Neural cell (in vitro differentiated cells): ENCODE measurements around the gene RLN2. TPM values are rescaled to one million over a fixed set of nuclear protein-coding genes. Genes with fewer than 3 reads are reported as not detected.
"Not testable (repeated sequence)": the region's sequence is repeated elsewhere in the genome, so short reads cannot be mapped to it uniquely, and the experiment has no call there.

ENCODE experiments used
- H2AFZ ChIP-seq: fragments of 200-600, 300-800 bp; sonication (generic), shearing (Covaris generic); 2 replicates; pipeline ENCODE4 v1.6.0; 2014; ENCODE audit warnings: low read depth, mild to moderate bottlenecking, antibody characterized with exemption, low read length, moderate library complexity
- H3F3A ChIP-seq: fragments of 200-600 bp; shearing (Covaris generic); 2 replicates; pipeline ENCODE4 v1.6.1; 2016; ENCODE audit warnings: mild to moderate bottlenecking, moderate library complexity, mixed read lengths, antibody characterized with exemption, low read length; ENCODE audit not compliant: insufficient read depth, poor library complexity, severe bottlenecking
- H3K27ac ChIP-seq: fragments of 200-600, 300-800 bp; sonication (generic), shearing (Covaris generic); 2 replicates; pipeline ENCODE4 v1.5.1; 2014; ENCODE audit warnings: mild to moderate bottlenecking, low read length, moderate library complexity
- H3K27me3 ChIP-seq: fragments of 300-800, 200-600 bp; sonication (generic), shearing (Covaris generic); 2 replicates; pipeline ENCODE4 v1.6.0; 2014; ENCODE audit warnings: mild to moderate bottlenecking, low read depth, low read length, moderate library complexity; ENCODE audit not compliant: insufficient read depth
- H3K36me3 ChIP-seq: fragments of 300-800, 200-600 bp; sonication (generic), shearing (Covaris generic); 2 replicates; pipeline ENCODE4 v1.5.1; 2014; ENCODE audit warnings: mild to moderate bottlenecking, antibody characterized with exemption, low read length, moderate library complexity; ENCODE audit not compliant: insufficient read depth
- H3K4me2 ChIP-seq: fragments of 300-800, 200-600 bp; sonication (generic), shearing (Covaris generic); 2 replicates; pipeline ENCODE4 v1.6.0; 2014; ENCODE audit warnings: mild to moderate bottlenecking, low read length
- H3K4me3 ChIP-seq: fragments of 300-800, 200-600 bp; sonication (generic), shearing (Covaris generic); 2 replicates; pipeline ENCODE4 v1.5.1; 2014; ENCODE audit warnings: mild to moderate bottlenecking, low read length, moderate library complexity
- H3K79me2 ChIP-seq: fragments of 200-600 bp; shearing (Covaris generic); replicated peaks from 2 replicates; pipeline ENCODE4 v1.6.0; 2014; ENCODE audit warnings: mild to moderate bottlenecking, low read length, moderate library complexity; ENCODE audit not compliant: insufficient read depth
- H3K9ac ChIP-seq: fragments of 300-800, 200-600 bp; sonication (generic), shearing (Covaris generic); 2 replicates; pipeline ENCODE4 v1.6.1; 2016; ENCODE audit warnings: mild to moderate bottlenecking, low read length, mixed read lengths
- H3K9me2 ChIP-seq: fragments of 200-600 bp; shearing (Covaris generic); 2 replicates; pipeline ENCODE4 v1.6.1; 2016; ENCODE audit warnings: mild to moderate bottlenecking, low read length, mixed read lengths; ENCODE audit not compliant: insufficient read depth
- H3K9me3 ChIP-seq: fragments of 200-600, 300-800 bp; sonication (generic), shearing (Covaris generic); 2 replicates; pipeline ENCODE4 v1.6.1; 2016; ENCODE audit warnings: mild to moderate bottlenecking, mixed run types, low read length, moderate library complexity, mixed read lengths
- H4K20me1 ChIP-seq: fragments of 200-600 bp; shearing (Covaris generic); 2 replicates; pipeline ENCODE4 v1.6.1; 2016; ENCODE audit warnings: mild to moderate bottlenecking, mixed run types; ENCODE audit not compliant: insufficient read depth
- CTCF ChIP-seq: fragments of 450-650 bp; IDR thresholded peaks from 2 replicates; pipeline ENCODE4 v1.5.1; 2014; ENCODE audit warnings: antibody characterized with exemption, mild to moderate bottlenecking, moderate library complexity; ENCODE audit not compliant: poor library complexity, severe bottlenecking
- EP300 ChIP-seq: fragments of 450-650 bp; conservative IDR thresholded peaks from 2 replicates; pipeline ENCODE4 v1.6.1; 2014; ENCODE audit warnings: antibody characterized with exemption, mild to moderate bottlenecking, moderate library complexity; ENCODE audit not compliant: poor library complexity, severe bottlenecking
- EZH2 ChIP-seq: fragments of 200-600, 300-800 bp; shearing (Covaris generic), sonication (generic); IDR thresholded peaks from 2 replicates; pipeline ENCODE4 v1.6.1; 2014; ENCODE audit warnings: antibody characterized with exemption, low read length, borderline replicate concordance, mild to moderate bottlenecking; ENCODE audit not compliant: insufficient read depth, poor library complexity, severe bottlenecking
- MXI1 ChIP-seq: fragments of 450-650 bp; conservative IDR thresholded peaks from 2 replicates; pipeline ENCODE4 v1.6.1; 2014; ENCODE audit warnings: antibody characterized with exemption, mild to moderate bottlenecking; ENCODE audit not compliant: poor library complexity, severe bottlenecking
- POLR2AphosphoS5 ChIP-seq: IDR thresholded peaks from 2 replicates; pipeline ENCODE4 v1.6.1; 2012
- RAD21 ChIP-seq: fragments of 450-650 bp; conservative IDR thresholded peaks from 2 replicates; pipeline ENCODE4 v1.6.1; 2014; ENCODE audit warnings: antibody characterized with exemption, mild to moderate bottlenecking, moderate library complexity
- REST ChIP-seq: IDR thresholded peaks from 2 replicates; pipeline ENCODE4 v1.6.1; 2012; ENCODE audit warnings: borderline replicate concordance
- SMC3 ChIP-seq: fragments of 450-650 bp; conservative IDR thresholded peaks from 2 replicates; pipeline ENCODE4 v1.6.1; 2014; ENCODE audit warnings: antibody characterized with exemption, mild to moderate bottlenecking, moderate library complexity; ENCODE audit not compliant: poor library complexity
- TAF1 ChIP-seq: IDR thresholded peaks from 2 replicates; pipeline ENCODE4 v1.6.1; 2012; ENCODE audit warnings: low read depth
- polyA plus RNA-seq: library from polyadenylated mRNA; depleted of rRNA; stranded (reverse); fragments of >200 nt; gene quantifications from 2 replicates; pipeline ENCODE4 v1.2.3, GENCODE V29; 2014

RLN2 gene
- polyA plus RNA-seq, 1 donor from 2014 or later, result not detected

GRCh38 chr9:5352637-5353248, 48.2 kb upstream of the RLN2 start:
- TF ChIP-seq TAF1, result no peak
- TF ChIP-seq MXI1, result no peak
- TF ChIP-seq RAD21, result no peak
- TF ChIP-seq REST, result no peak
- no peak for TF ChIP-seq EZH2
- no peak for TF ChIP-seq CTCF
- TF ChIP-seq EP300, result no peak
- TF ChIP-seq SMC3, result no peak
- TF ChIP-seq POLR2AphosphoS5, result no peak
- Histone ChIP-seq H3K9me3 (no peaks in the 10 kb centered on the region), H3K27me3 (no peaks in the 10 kb centered on the region), H3K36me3 (no peaks in the 10 kb centered on the region), H3K79me2 (no peaks in the 10 kb centered on the region), H2AFZ (no peak overlapping the region), H3F3A (no peaks in the 10 kb centered on the region), H3K4me3 (no peak overlapping the region), H3K9me2 (no peaks in the 10 kb centered on the region), H3K27ac (no peak overlapping the region), H4K20me1 (no peaks in the 10 kb centered on the region), H3K4me2 (no peak overlapping the region), H3K9ac (no peak overlapping the region)

- H3K4me2 ChIP-seq, H3K36me3 ChIP-seq, H3K79me2 ChIP-seq, H3K27me3 ChIP-seq, H2AFZ ChIP-seq, H3K27ac ChIP-seq, H3K9ac ChIP-seq, H4K20me1 ChIP-seq, H3F3A ChIP-seq, H3K9me3 ChIP-seq, H3K9me2 ChIP-seq: not testable (repeated sequence)
- peak within 1 kb of the TSS; percentile 53 for H3K4me3 ChIP-seq
Observed at GRCh38 chr9:5338992-5339981, 34.8 kb upstream of the RLN2 start, which contains the start of gene RLN1. RLN1 (minus strand) TSS chr9:5339876; CDS start chr9:5339746, 130 bp downstream.
